ENCODE measurements around the gene IP6K2. TPM values are rescaled to one million over a fixed set of nuclear protein-coding genes. Genes with fewer than 3 reads are reported as not detected.

Gene IP6K2
- total and polyA plus RNA-seq, 2 experiments from 2014 or later: 97.0 to 97.4 TPM

DNA sequence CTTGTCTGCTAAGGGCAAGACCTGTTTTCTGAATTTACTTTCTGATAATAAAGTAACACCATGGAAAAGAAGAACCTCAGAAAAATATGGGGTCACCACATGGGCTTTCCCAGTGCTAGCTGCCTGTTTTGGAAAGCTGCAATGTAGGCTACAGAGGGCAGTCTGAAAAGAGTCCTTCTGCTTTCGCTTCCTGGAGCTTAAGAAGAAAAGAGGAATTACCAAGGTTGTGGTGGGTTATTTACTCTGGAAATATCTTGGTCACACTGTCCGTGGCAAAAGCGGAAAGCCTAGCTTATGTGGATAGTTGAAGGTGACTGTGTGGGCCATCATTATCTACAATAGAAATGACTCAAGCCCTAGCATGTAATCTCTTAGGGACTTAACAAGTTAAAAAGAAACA lies 31.7 kb upstream of the IP6K2 start (continued):
- TF ChIP-seq REST (IDR thresholded peaks at IDR 0.05; ENCODE audit: unreplicated experiment) (no peak), EZH2phosphoT487 (IDR thresholded peaks at IDR 0.05; ENCODE audit: unreplicated experiment) (no peak), JUNB (IDR thresholded peaks at IDR 0.05; ENCODE audit: unreplicated experiment) (no peak), ZNF114 (CRISPR knock-in tag; IDR thresholded peaks at IDR 0.05) (no peak), ZNF331 (CRISPR knock-in tag; IDR thresholded peaks at IDR 0.05; ENCODE audit: low read depth) (no peak), NANOG (IDR thresholded peaks at IDR 0.05; ENCODE audit: borderline replicate concordance) (no peak)

DNA sequence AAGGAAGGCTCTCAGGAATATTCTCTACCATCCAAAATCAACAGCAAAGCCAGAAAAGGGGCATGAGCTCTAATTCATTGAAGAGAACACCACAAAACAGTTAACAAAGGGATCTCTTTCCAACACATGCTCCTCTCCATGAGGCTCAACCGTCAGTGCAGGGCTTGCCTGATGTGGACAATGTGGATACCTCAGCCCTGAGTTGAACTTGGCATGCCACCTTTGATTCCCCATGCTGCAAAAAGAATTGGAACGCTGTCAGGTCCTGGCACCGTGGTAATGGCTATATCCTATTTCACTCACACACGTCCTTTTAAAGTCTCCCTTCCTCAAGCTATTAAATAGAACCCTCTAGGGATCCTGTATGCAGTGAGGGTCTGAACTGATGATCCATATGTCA lies 30.7 kb upstream of the IP6K2 start:
- Mint-ChIP-seq H3K27me3 (ENCODE audit: insufficient read depth, low read depth, poor library complexity) (no peaks in the 10 kb centered on the region), H3K4me1 (no peaks in the 10 kb centered on the region), H3K36me3 (ENCODE audit: low read depth) (peaks cover 7% of the 10 kb centered on the region; the same call in 2 of the 3 replicates), H3K27ac (no peak overlapping the region), H3K9me3 (peaks cover 3% of the 10 kb centered on the region; the same call in 1 of the 3 replicates), H3K4me3 (no peak overlapping the region)
- Histone ChIP-seq H3K4me3 (no peak overlapping the region), H2AFZ (no peak overlapping the region), H4K20me1 (replicated peaks; ENCODE audit: insufficient read depth) (no peaks in the 10 kb centered on the region), H3K79me2 (replicated peaks; ENCODE audit: insufficient read depth) (no peaks in the 10 kb centered on the region), H3K9me2 (ENCODE audit: insufficient read depth) (no peaks in the 10 kb centered on the region), H3K36me3 (ENCODE audit: insufficient read depth) (no peaks in the 10 kb centered on the region), H3K27me3 (ENCODE audit: insufficient read depth) (no peaks in the 10 kb centered on the region), H3K4me1 (ENCODE audit: insufficient read depth) (no peaks in the 10 kb centered on the region), H3K27ac (ENCODE audit: low read depth) (no peak overlapping the region), H3F3A (replicated peaks; ENCODE audit: low read depth) (no peaks in the 10 kb centered on the region), H3K4me2 (no peak overlapping the region)
- ATAC-seq (no peak), DNase-seq (ENCODE audit: low spot score) (no peak)
- no peak for TF ChIP-seq ZNF114 (CRISPR knock-in tag; IDR thresholded peaks at IDR 0.05)
- no peak for TF ChIP-seq ZNF462 (CRISPR knock-in tag; IDR thresholded peaks at IDR 0.05)
- no peak for TF ChIP-seq STAT1 (IDR thresholded peaks at IDR 0.05; ENCODE audit: unreplicated experiment)
- TF ChIP-seq, protein P1, sequence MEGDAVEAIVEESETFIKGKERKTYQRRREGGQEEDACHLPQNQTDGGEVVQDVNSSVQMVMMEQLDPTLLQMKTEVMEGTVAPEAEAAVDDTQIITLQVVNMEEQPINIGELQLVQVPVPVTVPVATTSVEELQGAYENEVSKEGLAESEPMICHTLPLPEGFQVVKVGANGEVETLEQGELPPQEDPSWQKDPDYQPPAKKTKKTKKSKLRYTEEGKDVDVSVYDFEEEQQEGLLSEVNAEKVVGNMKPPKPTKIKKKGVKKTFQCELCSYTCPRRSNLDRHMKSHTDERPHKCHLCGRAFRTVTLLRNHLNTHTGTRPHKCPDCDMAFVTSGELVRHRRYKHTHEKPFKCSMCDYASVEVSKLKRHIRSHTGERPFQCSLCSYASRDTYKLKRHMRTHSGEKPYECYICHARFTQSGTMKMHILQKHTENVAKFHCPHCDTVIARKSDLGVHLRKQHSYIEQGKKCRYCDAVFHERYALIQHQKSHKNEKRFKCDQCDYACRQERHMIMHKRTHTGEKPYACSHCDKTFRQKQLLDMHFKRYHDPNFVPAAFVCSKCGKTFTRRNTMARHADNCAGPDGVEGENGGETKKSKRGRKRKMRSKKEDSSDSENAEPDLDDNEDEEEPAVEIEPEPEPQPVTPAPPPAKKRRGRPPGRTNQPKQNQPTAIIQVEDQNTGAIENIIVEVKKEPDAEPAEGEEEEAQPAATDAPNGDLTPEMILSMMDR (conservative IDR thresholded peaks at IDR 0.05; ENCODE audit: low read depth in 2 of 2): no peak
- TF ChIP-seq EZH2phosphoT487 (IDR thresholded peaks at IDR 0.05; ENCODE audit: unreplicated experiment): no peak
- TF ChIP-seq NANOG (IDR thresholded peaks at IDR 0.05; ENCODE audit: borderline replicate concordance): no peak
- TF ChIP-seq REST (IDR thresholded peaks at IDR 0.05; ENCODE audit: unreplicated experiment): no peak
- TF ChIP-seq JUNB (IDR thresholded peaks at IDR 0.05; ENCODE audit: unreplicated experiment): no peak
- no peak for TF ChIP-seq POLR2AphosphoS5 (IDR thresholded peaks at IDR 0.05; ENCODE audit: low read depth)

All from GM23338 (cell line).